PC-9 (cell line): ENCODE data around the gene EIF2B5. TPM values are rescaled to one million over a fixed set of nuclear protein-coding genes. Genes with fewer than 3 reads are reported as not detected.

Source experiments
- BruUV-seq: library from RNA; stranded (reverse); fragments of 400-500 nt; replicated peaks from 2 replicates; lab custom pipeline; 2021; lab: Mats Ljungman, UMichigan
- CTCF ChIA-PET: fragments of 300-600 bp; sonication (Branson Sonifier 250); formaldehyde crosslinking; loops from one replicate; lab custom pipeline; 2022; ENCODE audit warnings: antibody characterized with exemption; lab: Charles Lee
- POLR2A ChIA-PET: fragments of 300-600 bp; sonication (Branson Sonifier 250); formaldehyde crosslinking; loops from one replicate; lab custom pipeline; 2022; ENCODE audit warnings: antibody characterized with exemption; ENCODE audit not compliant: unreplicated experiment; lab: Charles Lee
- DNase-seq, 2 experiments: peaks; one replicate each; pipeline versions ENCODE4 v3.0.0 to v3.0.0-alpha.2; 2015 to 2022; ENCODE audit warnings: mixed read lengths in 1 of 2
- H2AFZ ChIP-seq: fragments of 200-600 bp; sonication (generic); 2 replicates; pipeline ENCODE4 v1.8.1; 2017; ENCODE audit warnings: antibody characterized with exemption
- H3F3A ChIP-seq: fragments of 200-600 bp; sonication (generic); 2 replicates; pipeline ENCODE4 v1.8.1; 2017; ENCODE audit warnings: antibody characterized with exemption, mild to moderate bottlenecking, low read depth; ENCODE audit not compliant: insufficient read depth
- H3K27ac ChIP-seq: fragments of 200-600 bp; sonication (generic); 2 replicates; pipeline ENCODE4 v1.6.1; 2016; ENCODE audit warnings: mixed run types
- H3K27me3 ChIP-seq: fragments of 200-600 bp; sonication (generic); 2 replicates; pipeline ENCODE4 v1.6.1; 2016; ENCODE audit warnings: low read depth, mixed run types; ENCODE audit not compliant: insufficient read depth
- H3K36me3 ChIP-seq: fragments of 200-600 bp; sonication (generic); 2 replicates; pipeline ENCODE4 v1.6.1; 2016; ENCODE audit warnings: low read depth, mixed run types
- H3K4me1 ChIP-seq: fragments of 200-600 bp; sonication (generic); replicated peaks from 2 replicates; pipeline ENCODE4 v1.6.1; 2016; ENCODE audit warnings: mixed run types; ENCODE audit not compliant: insufficient read depth
- H3K4me2 ChIP-seq: fragments of 200-600 bp; sonication (generic); 2 replicates; pipeline ENCODE4 v1.6.1; 2017; ENCODE audit warnings: mixed run types
- H3K4me3 ChIP-seq: fragments of 200-600 bp; sonication (generic); 2 replicates; pipeline ENCODE4 v1.6.1; 2016; ENCODE audit warnings: mixed run types
- H3K79me2 ChIP-seq: fragments of 200-600 bp; sonication (generic); 2 replicates; pipeline ENCODE4 v1.6.1; 2017; ENCODE audit warnings: low read depth, mixed run types
- H3K9me2 ChIP-seq: fragments of 200-600 bp; sonication (generic); 2 replicates; pipeline ENCODE4 v1.8.1; 2017; ENCODE audit warnings: mild to moderate bottlenecking; ENCODE audit not compliant: insufficient read depth
- H3K9me3 ChIP-seq: fragments of 200-600 bp; sonication (generic); 2 replicates; pipeline ENCODE4 v1.8.1; 2016; ENCODE audit warnings: low read depth; ENCODE audit not compliant: insufficient read depth
- H4K20me1 ChIP-seq: fragments of 200-600 bp; sonication (generic); 2 replicates; pipeline ENCODE4 v1.8.1; 2017; ENCODE audit not compliant: insufficient read depth
- EZH2 ChIP-seq: fragments of 200-600 bp; sonication (generic); IDR thresholded peaks from 2 replicates; pipeline ENCODE4 v1.8.0; 2017; ENCODE audit warnings: antibody characterized with exemption, low read depth
- intact Hi-C: fragments of 100-400 bp; cut with micrococcal nuclease; formaldehyde crosslinking; loops from one replicate; pipeline ENCODE4 v1.10.0; 2022; ENCODE audit not compliant: unreplicated experiment
- total RNA-seq: library from RNA; stranded (reverse); gene quantifications from 2 replicates; pipeline ENCODE4 v1.2.3, GENCODE V29; 2021
- TF ChIP-seq, protein P1 (sequence below): fragments of 200-600 bp; sonication (generic); conservative IDR thresholded peaks from 2 replicates; pipeline ENCODE4 v1.6.1; 2017; ENCODE audit warnings: mixed run types, antibody characterized with exemption, mild to moderate bottlenecking, moderate library complexity

Gene EIF2B5
- total RNA-seq, 1 experiment from 2014 or later: 54.1 TPM

- no peaks in the 10 kb centered on the region for H3K9me2 ChIP-seq
- peaks cover 20% of the 10 kb centered on the region for H3K4me1 ChIP-seq
- no peak overlapping the region for H3K4me2 ChIP-seq
- no peaks in the 10 kb centered on the region for H3K9me3 ChIP-seq
- no peak overlapping the region for H3K4me3 ChIP-seq
- H3F3A ChIP-seq: peaks cover 29% of the 10 kb centered on the region; the same call in 1 of the 2 replicates
- TF ChIP-seq, protein P1, sequence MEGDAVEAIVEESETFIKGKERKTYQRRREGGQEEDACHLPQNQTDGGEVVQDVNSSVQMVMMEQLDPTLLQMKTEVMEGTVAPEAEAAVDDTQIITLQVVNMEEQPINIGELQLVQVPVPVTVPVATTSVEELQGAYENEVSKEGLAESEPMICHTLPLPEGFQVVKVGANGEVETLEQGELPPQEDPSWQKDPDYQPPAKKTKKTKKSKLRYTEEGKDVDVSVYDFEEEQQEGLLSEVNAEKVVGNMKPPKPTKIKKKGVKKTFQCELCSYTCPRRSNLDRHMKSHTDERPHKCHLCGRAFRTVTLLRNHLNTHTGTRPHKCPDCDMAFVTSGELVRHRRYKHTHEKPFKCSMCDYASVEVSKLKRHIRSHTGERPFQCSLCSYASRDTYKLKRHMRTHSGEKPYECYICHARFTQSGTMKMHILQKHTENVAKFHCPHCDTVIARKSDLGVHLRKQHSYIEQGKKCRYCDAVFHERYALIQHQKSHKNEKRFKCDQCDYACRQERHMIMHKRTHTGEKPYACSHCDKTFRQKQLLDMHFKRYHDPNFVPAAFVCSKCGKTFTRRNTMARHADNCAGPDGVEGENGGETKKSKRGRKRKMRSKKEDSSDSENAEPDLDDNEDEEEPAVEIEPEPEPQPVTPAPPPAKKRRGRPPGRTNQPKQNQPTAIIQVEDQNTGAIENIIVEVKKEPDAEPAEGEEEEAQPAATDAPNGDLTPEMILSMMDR: no peak
- TF ChIP-seq EZH2: no peak
- H3K36me3 ChIP-seq: peaks cover 63% of the 10 kb centered on the region
- H2AFZ ChIP-seq: no peak overlapping the region
- intact Hi-C loops: loop anchor here (5.0 kb wide), 1 partner anchor 184 kb away; the partner anchor contains the start of genes CLCN2 and POLR2H
- H3K79me2 ChIP-seq: peaks cover 42% of the 10 kb centered on the region
- ChIA-PET POLR2A (no interaction called here), CTCF (interaction anchor here (0.5 kb wide), 1 partner anchor 283 kb away, joined by 10 read pairs; no protein-coding TSS in a partner anchor)
- no peak for DNase-seq
- H4K20me1 ChIP-seq: no peaks in the 10 kb centered on the region; the same call in 1 of the 2 replicates
- H3K27me3 ChIP-seq: no peaks in the 10 kb centered on the region
- H3K27ac ChIP-seq: no peak overlapping the region
- no TSS peak for BruUV-seq
Measured at GRCh38 chr3:184178521-184179138, 43.5 kb downstream of the EIF2B5 start.

DNA sequence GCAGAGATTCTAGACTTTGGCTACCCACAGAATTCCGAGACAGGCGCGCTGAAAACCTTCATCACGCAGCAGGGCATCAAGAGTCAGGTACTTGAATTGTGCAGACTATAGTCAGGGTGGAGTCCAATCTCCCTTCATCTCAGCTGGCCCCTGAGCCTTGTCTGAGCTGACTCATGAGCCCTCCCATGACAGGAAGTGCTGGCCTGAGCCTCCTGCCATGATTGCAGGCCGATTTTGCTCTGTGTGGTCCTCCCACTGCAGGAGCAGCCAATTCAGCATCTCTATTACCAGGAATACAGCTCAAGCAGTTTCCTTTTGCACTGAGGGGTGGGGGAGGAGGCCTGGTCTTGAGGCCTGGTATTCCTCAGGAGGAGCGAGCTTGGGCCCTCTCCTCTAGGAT is 45.0 kb downstream of the EIF2B5 start:
- no peaks in the 10 kb centered on the region for H3K27me3 ChIP-seq

GRCh38 chr3:184181596-184181995 is 46.4 kb downstream of the EIF2B5 start:
- no peaks in the 10 kb centered on the region for H3K27me3 ChIP-seq
- H3K4me1 ChIP-seq: peaks cover 15% of the 10 kb centered on the region
- H3K9me3 ChIP-seq: no peaks in the 10 kb centered on the region
- H4K20me1 ChIP-seq: peaks cover under 1% of the 10 kb centered on the region; the same call in 1 of the 2 replicates
- H3K9me2 ChIP-seq: no peaks in the 10 kb centered on the region
- H3K79me2 ChIP-seq: peaks cover 29% of the 10 kb centered on the region
- BruUV-seq: no TSS peak
- H2AFZ ChIP-seq: no peak overlapping the region
- intact Hi-C loops: no loop called here
- H3K27ac ChIP-seq: no peak overlapping the region
- DNase-seq: no peak
- H3K4me2 ChIP-seq: no peak overlapping the region
- CTCF ChIA-PET: no interaction called here
- H3K36me3 ChIP-seq: peaks cover 63% of the 10 kb centered on the region
- no peak overlapping the region for H3K4me3 ChIP-seq
- peaks cover 31% of the 10 kb centered on the region for H3F3A ChIP-seq
- POLR2A ChIA-PET: interaction anchor here (0.6 kb wide), 1 partner anchor 56 kb away, joined by 6 read pairs; no protein-coding TSS in a partner anchor
- no peak for TF ChIP-seq EZH2
- TF ChIP-seq, protein P1: no peak

More for the DNA sequence above, 45.0 kb downstream of the EIF2B5 start:
- H3K27ac ChIP-seq: no peak overlapping the region
- ChIA-PET CTCF (no interaction called here), POLR2A (interaction anchor here (0.9 kb wide), 1 partner anchor 11 kb away, joined by 3 read pairs; no protein-coding TSS in a partner anchor)
- no peaks in the 10 kb centered on the region for H3K9me3 ChIP-seq
- no peak for TF ChIP-seq EZH2
- DNase-seq: no peak
- peaks cover 63% of the 10 kb centered on the region for H3K36me3 ChIP-seq
- H3K9me2 ChIP-seq: no peaks in the 10 kb centered on the region
- H3K4me2 ChIP-seq: no peak overlapping the region
- intact Hi-C loops: no loop called here
- H3K79me2 ChIP-seq: peaks cover 38% of the 10 kb centered on the region
- peaks cover 36% of the 10 kb centered on the region for H3F3A ChIP-seq
- H4K20me1 ChIP-seq: no peaks in the 10 kb centered on the region; the same call in 1 of the 2 replicates
- no peak overlapping the region for H3K4me3 ChIP-seq
- peaks cover 23% of the 10 kb centered on the region for H3K4me1 ChIP-seq
- no TSS peak for BruUV-seq
- no peak overlapping the region for H2AFZ ChIP-seq
